Naive thymus-derived CD4-positive, alpha-beta T cell (primary cell): ENCODE measurements around the gene SLC22A31. TPM values are rescaled to one million over a fixed set of nuclear protein-coding genes. Genes with fewer than 3 reads are reported as not detected.

Experiments
- ATAC-seq: fragments of 150-1000 bp; cut with Tn5 transposase; 2 replicates; pipeline ENCODE4 v1.10.0; 2021; ENCODE audit warnings: mild to moderate bottlenecking, moderate library complexity
- CTCF ChIA-PET: fragments of 350-600 bp; sonication (Branson Sonifier 250); formaldehyde crosslinking; loops from one replicate; lab custom pipeline; 2021; ENCODE audit warnings: antibody characterized with exemption; lab: Charles Lee
- POLR2A ChIA-PET: fragments of 350-600 bp; sonication (Branson Sonifier 250); formaldehyde crosslinking; loops from one replicate; lab custom pipeline; 2021; ENCODE audit warnings: antibody characterized with exemption, inconsistent platforms; lab: Charles Lee
- DNase-seq, 9 donors: peaks; one replicate each; pipeline versions ENCODE4 v3.0.0 to v3.0.0-alpha.2; 2020 to 2022; ENCODE audit warnings: mixed read lengths in 1 of 9
- H3K27ac ChIP-seq: one replicate; pipeline ENCODE4 v1.7.0; 2013; ENCODE audit warnings: mild to moderate bottlenecking, low read depth, low read length, moderate library complexity
- H3K27me3 ChIP-seq, 2 donors: one replicate each; pipeline ENCODE4 v1.7.0; 2013; ENCODE audit warnings: low read length in 2 of 2, mild to moderate bottlenecking in 2 of 2, moderate library complexity in 2 of 2; ENCODE audit not compliant: control insufficient read depth in 2 of 2, insufficient read depth in 2 of 2
- H3K36me3 ChIP-seq, 3 experiments: 1 replicate in 2 of 3; 2 replicates in 1 of 3; pipeline ENCODE4 v1.7.0; 2013; ENCODE audit warnings: low read length in 3 of 3, mild to moderate bottlenecking in 3 of 3, moderate library complexity in 1 of 3; ENCODE audit not compliant: insufficient read depth in 3 of 3, control insufficient read depth in 2 of 3
- H3K4me1 ChIP-seq, 2 donors: one replicate each; pipeline ENCODE4 v1.7.0; 2013; ENCODE audit warnings: low read length in 2 of 2, mild to moderate bottlenecking in 2 of 2, moderate library complexity in 1 of 2; ENCODE audit not compliant: control insufficient read depth in 2 of 2, insufficient read depth in 2 of 2
- H3K4me3 ChIP-seq: 2 replicates; pipeline ENCODE4 v1.7.0; 2013; ENCODE audit warnings: mild to moderate bottlenecking, low read length
- H3K9me3 ChIP-seq, 3 experiments: 1 replicate in 2 of 3; 2 replicates in 1 of 3; pipeline ENCODE4 v1.7.0; 2013; ENCODE audit warnings: low read length in 3 of 3; ENCODE audit not compliant: control insufficient read depth in 2 of 3
- H3K27ac Mint-ChIP-seq, 9 donors: one replicate each; pipeline ENCODE4 v1.8.0; 2020 to 2022; ENCODE audit warnings: mixed read lengths in 9 of 9, mild to moderate bottlenecking in 8 of 9, moderate library complexity in 5 of 9, inconsistent platforms in 2 of 9
- H3K27me3 Mint-ChIP-seq, 5 donors: one replicate each; pipeline ENCODE4 v1.8.0; 2021 to 2022; ENCODE audit warnings: mixed read lengths in 5 of 5, mild to moderate bottlenecking in 1 of 5
- H3K36me3 Mint-ChIP-seq, 5 donors: one replicate each; pipeline ENCODE4 v1.8.0; 2020 to 2022; ENCODE audit warnings: mixed read lengths in 5 of 5, mild to moderate bottlenecking in 3 of 5, inconsistent platforms in 1 of 5
- H3K4me1 Mint-ChIP-seq, 7 donors: one replicate each; pipeline ENCODE4 v1.8.0; 2020 to 2022; ENCODE audit warnings: mixed read lengths in 7 of 7, mild to moderate bottlenecking in 3 of 7, inconsistent platforms in 1 of 7
- H3K4me3 Mint-ChIP-seq, 10 donors: one replicate each; pipeline ENCODE4 v1.8.0; 2020 to 2022; ENCODE audit warnings: mild to moderate bottlenecking in 10 of 10, mixed read lengths in 10 of 10, moderate library complexity in 6 of 10, inconsistent platforms in 2 of 10
- H3K9me3 Mint-ChIP-seq, 11 donors: one replicate each; pipeline ENCODE4 v1.8.0; 2020 to 2022; ENCODE audit warnings: mixed read lengths in 11 of 11, mild to moderate bottlenecking in 4 of 11, inconsistent platforms in 1 of 11, moderate library complexity in 1 of 11
- intact Hi-C, 2 donors: fragments of 100-400 bp; cut with micrococcal nuclease; formaldehyde crosslinking; loops; one replicate each; pipeline ENCODE4 v1.15.1; 2023
- polyA plus RNA-seq, 2 donors: library from polyadenylated mRNA; unstranded; fragments of 300-500 nt; fragmentation: Illumina TruSeq; gene quantifications; one replicate each; pipeline ENCODE4 v1.2.3, GENCODE V29; 2021
- total RNA-seq, 6 experiments: library from RNA in 5 of 6; stranded (reverse) in 5 of 6; gene quantifications; 1 replicate in 5 of 6; 2 replicates in 1 of 6; pipeline ENCODE4 v1.2.3 and lab custom pipeline; 2021 to 2026

Gene SLC22A31
- total and polyA plus RNA-seq, 7 experiments from 2014 or later, result 0.33 to 4.4 (median 1.8) TPM

- H3K4me3 Mint-ChIP-seq, result peak overlapping the region; percentile 25 to 92 (median 66)
- no peaks in the 10 kb centered on the region for H3K9me3 Mint-ChIP-seq
- intact Hi-C loops, result loop anchor here in 1 of 2 donors (5.0 kb wide), 1 partner anchor 777 kb away; no protein-coding TSS in a partner anchor
- peaks cover 9 to 21% (median 19%) of the 10 kb centered on the region in 5 donors for H3K36me3 Mint-ChIP-seq
- no peaks in the 10 kb centered on the region for H3K27me3 Mint-ChIP-seq
- H3K27ac ChIP-seq, result no peak overlapping the region
- H3K9me3 ChIP-seq, result no peaks in the 10 kb centered on the region
- POLR2A ChIA-PET, result no interaction called here
- peaks cover 12 to 39% (median 29%) of the 10 kb centered on the region in 7 donors for H3K4me1 Mint-ChIP-seq
- no peak overlapping the region for H3K4me3 ChIP-seq
- CTCF ChIA-PET, result no interaction called here
- ATAC-seq, result no peak
- peak overlapping the region in 2 of 9 donors; percentile 18 to 46 for H3K27ac Mint-ChIP-seq
- peaks cover 5 to 10% of the 10 kb centered on the region in 2 donors for H3K4me1 ChIP-seq
- H3K36me3 ChIP-seq, result peaks cover 7 to 44% (median 15%) of the 10 kb centered on the region in 3 experiments
- H3K27me3 ChIP-seq, result no peaks in the 10 kb centered on the region
- DNase-seq, result no peak
These were observed 19.0 kb upstream of the SLC22A31 start for GRCh38 chr16:89219365-89219764.

GRCh38 chr16:89217388-89218191 lies 17.3 kb upstream of the SLC22A31 start, which contains the start of gene ZNF778:
TSS of gene ZNF778 (plus strand) at chr16:89217703. CDS start at chr16:89221128, 3,425 bp downstream.
- ChIA-PET POLR2A (interaction anchor here (0.6 to 2.7 kb wide), 16 partner anchors 10 to 761 kb away, joined by 3 to 13 read pairs (median 3); partner anchors contain the start of genes ACSF3, APRT, GALNS and SPG7), CTCF (interaction anchor here (0.6 to 1.4 kb wide), 4 partner anchors 23 to 480 kb away, joined by 4 to 12 read pairs (median 6); no protein-coding TSS in a partner anchor)
- Mint-ChIP-seq H3K27me3 (no peaks in the 10 kb centered on the region), H3K36me3 (peaks cover 7 to 11% (median 9%) of the 10 kb centered on the region in 5 donors), H3K4me3 (peak within 1 kb of the TSS; percentile 68 to 96 (median 92)), H3K27ac (peak within 1 kb of the TSS; percentile 68 to 99 (median 86)), H3K9me3 (no peaks in the 10 kb centered on the region), H3K4me1 (peaks cover 12 to 39% (median 29%) of the 10 kb centered on the region in 7 donors)
- Histone ChIP-seq H3K36me3 (peaks cover 0 to 28% (median 6%) of the 10 kb centered on the region in 3 experiments), H3K4me1 (peaks cover 5 to 10% of the 10 kb centered on the region in 2 donors), H3K4me3 (peak within 1 kb of the TSS; percentile 56), H3K27me3 (no peaks in the 10 kb centered on the region), H3K9me3 (no peaks in the 10 kb centered on the region), H3K27ac (peak within 1 kb of the TSS; percentile 99)
- ATAC-seq, result peak; percentile 88
- peak; percentile 77 to 86 (median 84) for DNase-seq
- intact Hi-C loops, result loop anchor here (1.0 to 5.0 kb wide), 18 partner anchors 16 to 775 kb away; partner anchors contain the start of genes ZC3H18 (in 2 of the 2), CDH15 (in 1 of the 2), CTU2 (in 1 of the 2) and GALNS (in 1 of the 2)

- Histone ChIP-seq H3K4me1 (peaks cover 5 to 10% of the 10 kb centered on the region in 2 donors), H3K4me3 (peak overlapping the region; percentile 56), H3K36me3 (peaks cover 0 to 23% (median 5%) of the 10 kb centered on the region in 3 experiments), H3K9me3 (no peaks in the 10 kb centered on the region), H3K27me3 (no peaks in the 10 kb centered on the region), H3K27ac (peak overlapping the region; percentile 99)
- Mint-ChIP-seq H3K36me3 (peaks cover 5 to 9% (median 6%) of the 10 kb centered on the region in 5 donors), H3K9me3 (no peaks in the 10 kb centered on the region), H3K27ac (peak overlapping the region; percentile 68 to 99 (median 86)), H3K4me3 (peak overlapping the region; percentile 68 to 96 (median 92)), H3K27me3 (no peaks in the 10 kb centered on the region), H3K4me1 (peaks cover 12 to 39% (median 29%) of the 10 kb centered on the region in 7 donors)
- ATAC-seq (no peak), DNase-seq (no peak)
- POLR2A ChIA-PET, result interaction anchor here (0.6 to 2.7 kb wide), 10 partner anchors 10 to 761 kb away, joined by 3 to 13 read pairs (median 3); partner anchors contain the start of genes GALNS, SPG7 and TRAPPC2L
- CTCF ChIA-PET, result interaction anchor here (0.9 to 1.4 kb wide), 2 partner anchors 273 to 480 kb away, joined by 4 to 7 read pairs; no protein-coding TSS in a partner anchor
- intact Hi-C loops, result loop anchor here (1.0 to 5.0 kb wide), 18 partner anchors 16 to 775 kb away; partner anchors contain the start of genes ZC3H18 (in 2 of the 2), CDH15 (in 1 of the 2), CTU2 (in 1 of the 2) and GALNS (in 1 of the 2)
These were observed 16.7 kb upstream of the SLC22A31 start for GRCh38 chr16:89217138-89217387.

GRCh38 chr16:89216315-89217137 lies 16.2 kb upstream of the SLC22A31 start:
- intact Hi-C loops, result loop anchor here (1.0 to 5.0 kb wide), 24 partner anchors 15 to 774 kb away; partner anchors contain the start of genes CDH15 (in 2 of the 2), TRAPPC2L (in 2 of the 2), ZC3H18 (in 2 of the 2) and CTU2 (in 1 of the 2)
- Mint-ChIP-seq H3K4me3 (peak overlapping the region; percentile 68 to 96 (median 92)), H3K4me1 (peaks cover 9 to 38% (median 29%) of the 10 kb centered on the region in 7 donors), H3K36me3 (peaks cover 2 to 4% (median 2%) of the 10 kb centered on the region in 5 donors), H3K9me3 (no peaks in the 10 kb centered on the region), H3K27me3 (no peaks in the 10 kb centered on the region), H3K27ac (peak overlapping the region; percentile 68 to 99 (median 86))
- CTCF ChIA-PET, result interaction anchor here (0.7 to 1.4 kb wide), 7 partner anchors 73 to 515 kb away, joined by 3 to 8 read pairs (median 4); no protein-coding TSS in a partner anchor
- peak; percentile 82 for ATAC-seq
- POLR2A ChIA-PET, result interaction anchor here (0.7 to 2.7 kb wide), 7 partner anchors 24 to 405 kb away, joined by 3 to 13 read pairs (median 5); partner anchors contain the start of genes APRT, GALNS and TRAPPC2L
- no peaks in the 10 kb centered on the region for H3K9me3 ChIP-seq
- peak overlapping the region; percentile 99 for H3K27ac ChIP-seq
- H3K4me3 ChIP-seq, result peak overlapping the region; percentile 56
- H3K4me1 ChIP-seq, result peaks cover 5 to 10% of the 10 kb centered on the region in 2 donors
- peak; percentile 61 to 83 (median 80) for DNase-seq
- H3K27me3 ChIP-seq, result no peaks in the 10 kb centered on the region
- H3K36me3 ChIP-seq, result peaks cover 0 to 17% (median 0%) of the 10 kb centered on the region in 3 experiments

DNA sequence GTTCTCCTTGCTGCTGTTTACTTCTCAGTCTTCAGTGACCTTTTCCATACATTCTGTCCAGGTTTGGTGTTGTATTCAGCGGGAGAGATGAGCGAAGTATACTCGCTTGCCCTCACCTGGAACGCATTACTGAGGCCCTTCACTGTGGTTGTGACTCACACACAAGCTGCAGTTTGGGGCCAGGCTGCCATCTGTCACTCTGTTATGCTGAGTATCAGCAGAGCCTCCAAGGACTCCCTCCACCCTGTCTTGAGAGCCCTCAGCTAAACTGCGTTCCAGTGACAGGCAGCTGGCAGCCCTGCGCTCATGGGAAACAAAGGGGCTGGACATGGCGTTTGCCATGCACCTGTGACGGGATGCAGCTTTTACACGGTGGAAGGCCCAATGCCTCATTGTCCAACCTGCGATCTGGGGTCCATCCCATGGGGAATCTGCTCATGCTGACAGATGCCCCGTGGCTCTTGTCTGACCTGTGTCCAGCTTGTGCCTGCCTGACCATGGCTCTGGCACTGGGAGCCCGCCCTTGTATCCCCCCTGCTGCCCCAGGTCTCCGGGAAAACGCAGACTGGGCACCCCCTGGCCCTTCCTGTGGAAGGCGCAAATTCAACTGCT lies 10.7 kb upstream of the SLC22A31 start:
- peak overlapping the region in 1 of 9 donors; percentile 3 for H3K27ac Mint-ChIP-seq
- H3K4me1 ChIP-seq, result peaks cover 0 to 1% of the 10 kb centered on the region in 2 donors
- intact Hi-C loops, result no loop called here
- H3K9me3 Mint-ChIP-seq, result no peaks in the 10 kb centered on the region
- peaks cover 0 to 16% (median 9%) of the 10 kb centered on the region in 7 donors for H3K4me1 Mint-ChIP-seq
- ATAC-seq (no peak), DNase-seq (no peak)
- H3K4me3 Mint-ChIP-seq, result no peak overlapping the region
- no peaks in the 10 kb centered on the region for H3K27me3 ChIP-seq
- H3K4me3 ChIP-seq, result no peak overlapping the region
- ChIA-PET POLR2A (no interaction called here), CTCF (interaction anchor here (0.6 to 1.3 kb wide), 3 partner anchors 13 to 473 kb away, joined by 3 to 4 read pairs (median 3); no protein-coding TSS in a partner anchor)
- peaks cover 0 to 3% (median 0%) of the 10 kb centered on the region in 5 donors for H3K36me3 Mint-ChIP-seq
- no peaks in the 10 kb centered on the region for H3K9me3 ChIP-seq
- H3K36me3 ChIP-seq, result no peaks in the 10 kb centered on the region
- H3K27me3 Mint-ChIP-seq, result peaks cover 7 to 20% (median 16%) of the 10 kb centered on the region in 5 donors
- no peak overlapping the region for H3K27ac ChIP-seq
